ENCODE data around the gene DOCK7.
"Not testable (repeated sequence)": the region's sequence is repeated elsewhere in the genome, so short reads cannot be mapped to it uniquely, and the experiment has no call there.

The DOCK7 gene

DNA sequence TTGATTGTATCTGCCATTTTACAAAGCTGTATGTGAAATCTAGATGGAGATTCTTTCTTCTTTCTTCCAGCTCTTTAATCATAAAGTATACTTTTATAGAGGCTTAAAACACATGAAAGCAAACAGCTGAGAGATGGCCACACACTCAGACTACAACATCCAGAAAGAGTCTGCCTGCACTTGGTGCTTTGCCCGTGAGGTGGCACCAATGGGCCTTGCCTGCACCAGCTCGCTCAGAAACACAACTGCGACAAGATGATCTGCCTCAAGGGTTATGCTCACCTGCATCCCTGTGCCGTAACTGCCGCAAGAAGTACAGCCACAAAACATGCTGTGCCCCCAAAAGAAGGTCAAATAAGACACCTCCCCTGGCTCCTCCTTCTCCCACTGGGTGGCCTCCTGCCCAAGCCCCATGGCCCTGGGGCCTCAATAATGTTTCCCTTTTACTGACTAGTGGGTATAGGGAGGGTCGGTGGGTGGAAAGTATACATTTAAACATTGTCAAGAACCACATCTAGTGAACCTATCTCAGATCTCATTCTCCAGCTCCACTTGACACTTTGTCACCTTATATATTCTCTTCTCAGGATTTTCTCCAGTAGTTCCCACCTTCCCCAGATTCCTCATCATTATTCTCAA is 157.6 kb downstream of the DOCK7 start:
- DNase-seq (ENCODE audit: low read depth): no peak

DNA sequence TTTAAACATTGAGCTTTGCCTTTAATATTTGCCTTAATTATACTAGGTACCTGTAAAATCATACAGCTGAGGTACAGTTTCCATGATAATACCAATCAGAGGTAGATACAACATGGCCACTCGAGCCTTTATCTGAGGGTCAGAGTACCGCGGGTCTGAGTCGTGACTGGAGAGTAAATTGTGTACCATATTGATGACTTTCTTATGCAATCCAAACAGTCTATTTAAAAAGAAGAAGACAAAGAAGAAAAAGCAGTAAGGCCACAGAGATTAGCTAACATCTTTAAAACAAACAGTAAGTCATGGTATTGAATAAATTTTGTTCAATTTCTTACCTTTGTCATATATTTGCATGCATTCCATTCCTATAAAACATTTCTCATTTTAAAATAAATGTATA is 159.0 kb downstream of the DOCK7 start:
- DNase-seq (ENCODE audit: low read depth): no peak

DNA sequence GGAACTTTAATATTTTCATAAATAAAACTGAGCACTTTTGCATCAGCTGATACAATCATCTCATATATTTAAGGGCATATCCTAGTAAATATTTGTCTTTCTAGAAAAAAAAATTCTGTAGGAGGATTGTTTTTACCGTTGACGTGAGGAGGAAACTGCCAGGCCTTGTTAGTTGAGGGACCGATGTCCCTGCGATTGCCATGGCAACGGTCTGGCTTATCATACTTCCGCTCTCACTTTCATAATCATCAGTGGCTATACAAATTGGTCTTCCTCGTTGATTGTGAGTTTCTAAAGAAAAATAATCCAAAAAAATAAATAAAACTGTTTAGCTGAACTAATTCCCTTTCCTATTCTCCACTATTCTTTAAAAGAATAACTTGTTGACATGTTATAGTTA is 160.2 kb downstream of the DOCK7 start:
- DNase-seq (ENCODE audit: low read depth): no peak

DNA sequence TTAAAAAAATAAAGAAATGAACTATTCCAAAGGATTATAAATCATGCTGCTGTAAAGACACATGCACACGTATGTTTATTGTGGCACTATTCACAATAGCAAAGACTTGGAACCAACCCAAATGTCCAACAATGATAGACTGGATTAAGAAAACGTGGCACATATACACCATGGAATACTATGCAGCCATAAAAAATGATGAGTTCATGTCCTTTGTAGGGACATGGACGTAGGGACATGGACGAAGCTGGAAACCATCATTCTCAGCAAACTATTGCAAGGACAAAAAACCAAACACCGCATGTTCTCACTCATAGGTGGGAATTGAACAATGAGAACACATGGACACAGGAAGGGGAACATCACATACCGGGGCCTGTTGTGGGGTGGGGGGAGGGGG is 160.8 kb downstream of the DOCK7 start:
- not testable (repeated sequence) for DNase-seq (ENCODE audit: low read depth)

DNA sequence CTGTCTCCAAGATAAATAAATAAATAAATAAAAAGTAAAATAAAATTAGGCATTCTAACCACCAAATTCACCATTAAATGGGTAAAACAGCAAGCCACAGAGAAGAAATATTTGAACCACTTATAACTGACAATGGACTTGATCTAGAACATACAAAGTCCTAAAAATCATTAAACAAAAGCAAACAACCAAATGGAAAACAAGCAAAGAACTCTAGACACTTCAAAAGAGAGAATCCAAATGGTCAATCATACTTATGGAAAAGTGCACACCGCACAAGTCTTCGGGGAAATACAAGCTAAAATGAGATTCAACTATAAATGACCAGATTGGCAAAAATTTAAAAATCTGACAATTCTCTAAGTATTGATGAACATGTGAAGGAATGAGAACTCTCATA is 164.3 kb downstream of the DOCK7 start:
- no peak for DNase-seq (ENCODE audit: low read depth)

DNA sequence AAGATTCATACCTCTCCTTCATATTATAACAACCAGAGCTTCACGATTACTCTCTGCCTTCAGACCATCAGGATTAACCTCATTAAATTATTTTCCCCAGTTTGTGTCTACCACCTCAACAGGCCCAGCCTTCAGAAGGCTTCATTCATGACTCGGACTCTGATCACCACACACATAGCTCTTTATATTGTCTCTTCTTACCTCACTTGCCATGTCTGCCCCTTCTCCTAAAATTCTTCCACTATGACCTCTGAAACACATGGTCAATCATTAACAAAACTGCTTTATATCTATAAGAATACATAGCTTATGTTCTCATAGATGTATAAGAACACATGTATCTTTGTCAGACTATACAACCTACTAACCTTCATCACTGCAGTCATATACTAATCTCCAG is 171.6 kb downstream of the DOCK7 start:
- no peak for DNase-seq (ENCODE audit: low read depth)

DNA sequence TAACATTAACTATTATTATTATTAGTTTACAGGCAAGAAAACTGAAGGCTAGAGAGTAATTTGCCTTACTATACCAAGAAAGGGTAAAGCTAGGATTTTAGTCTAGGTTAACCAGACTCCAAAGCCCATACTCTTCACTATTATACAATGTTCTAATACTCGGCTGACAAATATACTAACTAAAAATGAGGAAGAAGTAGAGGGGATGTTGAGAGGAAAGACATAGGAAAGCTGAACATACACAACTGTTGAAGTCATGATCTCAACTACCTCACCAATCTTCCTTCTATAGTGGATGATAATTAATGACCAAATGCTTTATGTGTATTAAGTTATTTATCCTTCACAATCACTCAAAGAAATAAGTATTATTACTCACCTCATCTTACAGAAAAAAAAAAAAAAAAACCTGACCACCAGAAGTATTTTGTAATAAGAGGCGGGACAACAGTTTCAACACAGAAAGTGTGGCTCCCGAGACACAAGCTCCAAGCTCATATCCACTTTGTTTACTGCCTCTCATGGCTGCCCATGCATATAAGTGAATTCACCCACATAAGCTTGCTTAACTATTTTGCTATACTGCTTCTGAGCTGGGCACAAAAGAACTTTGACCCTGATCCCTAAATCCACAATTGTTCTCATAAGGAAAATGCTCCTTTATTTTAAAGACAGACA is 173.3 kb downstream of the DOCK7 start:
- no peak for DNase-seq (ENCODE audit: low read depth)

DNA sequence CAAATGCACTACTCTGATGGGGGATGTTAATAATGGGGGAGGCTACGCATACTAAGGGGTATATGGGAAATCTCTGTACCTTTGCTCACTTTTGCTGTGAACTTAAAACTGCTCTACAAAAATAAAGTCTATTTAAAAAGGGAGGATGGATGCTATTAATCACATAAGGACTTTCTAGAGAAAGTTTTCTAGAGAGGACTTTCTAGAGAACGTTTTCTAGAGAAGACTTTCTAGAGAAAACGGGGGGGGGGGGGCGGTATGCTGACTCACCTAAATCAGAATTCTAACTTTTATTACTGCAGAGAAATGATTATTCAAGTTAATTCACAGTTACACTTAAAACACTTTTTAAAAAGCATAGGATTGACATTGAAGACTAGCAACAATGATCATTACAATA is 175.2 kb downstream of the DOCK7 start:
- DNase-seq (ENCODE audit: low read depth): no peak

DNA sequence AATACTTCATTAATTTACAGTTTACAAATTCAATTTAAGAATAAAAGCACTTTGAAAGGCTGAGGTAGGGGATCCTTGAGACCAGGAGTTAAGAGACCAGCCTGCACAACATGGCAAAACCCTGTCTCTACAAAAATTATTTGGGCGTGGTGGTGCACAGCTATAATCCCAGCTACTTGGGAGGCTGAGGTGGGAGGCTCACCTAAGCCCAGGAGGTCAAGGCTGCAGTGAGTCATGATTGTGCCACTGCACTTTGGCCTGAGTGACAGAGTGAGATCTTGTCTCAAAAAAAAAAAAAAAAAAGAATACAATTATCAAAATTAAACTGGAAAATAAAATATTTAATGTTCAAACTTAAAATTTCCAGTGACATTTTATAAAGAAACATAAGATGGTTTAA is 179.2 kb downstream of the DOCK7 start:
- no peak for DNase-seq (ENCODE audit: low read depth)

DNA sequence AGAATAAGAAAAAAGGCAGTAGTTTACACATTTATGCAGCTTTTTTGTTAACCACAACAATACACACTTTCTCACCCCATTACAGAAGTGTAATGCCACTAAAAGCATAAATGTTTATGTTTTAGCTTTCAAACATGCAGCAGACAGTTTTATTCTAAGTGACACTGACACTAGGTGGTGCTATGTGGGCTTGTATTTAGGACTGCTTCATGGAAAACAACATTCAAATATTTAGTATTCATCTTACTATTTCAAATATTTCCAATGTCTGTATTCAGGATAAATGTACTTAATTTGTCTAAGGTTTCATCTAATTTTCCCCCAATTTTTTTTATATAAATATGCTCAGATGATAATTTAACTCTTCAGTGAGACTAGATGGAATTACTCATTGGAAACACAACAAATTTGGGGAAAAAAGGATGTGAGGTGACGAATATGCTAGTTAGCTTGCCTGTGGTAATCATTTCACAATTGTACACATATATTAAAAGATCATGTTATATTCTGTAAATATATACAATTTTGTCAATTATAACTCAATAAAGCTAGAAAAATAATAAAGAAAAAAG is 179.9 kb downstream of the DOCK7 start:
- DNase-seq (ENCODE audit: low read depth): no peak

DNA sequence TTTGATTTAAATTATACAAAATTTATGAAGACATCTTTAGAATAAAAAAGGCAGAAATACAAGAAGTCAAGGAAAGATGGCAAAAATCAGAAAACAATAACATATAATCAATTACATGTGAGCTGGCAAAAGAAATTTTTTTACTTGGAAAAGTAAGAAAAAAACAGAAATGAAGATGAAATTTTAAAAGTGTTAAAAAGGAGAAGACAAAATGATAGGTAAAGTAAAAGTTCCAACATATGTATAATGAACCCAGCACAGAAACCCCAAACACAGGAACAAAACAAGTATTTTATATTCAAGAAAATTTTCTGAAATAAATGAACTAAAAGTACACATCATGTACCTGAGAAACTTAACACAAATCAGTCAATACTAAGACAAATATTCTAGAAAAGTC is 188.0 kb downstream of the DOCK7 start:
- DNase-seq (ENCODE audit: low read depth): no peak

DNA sequence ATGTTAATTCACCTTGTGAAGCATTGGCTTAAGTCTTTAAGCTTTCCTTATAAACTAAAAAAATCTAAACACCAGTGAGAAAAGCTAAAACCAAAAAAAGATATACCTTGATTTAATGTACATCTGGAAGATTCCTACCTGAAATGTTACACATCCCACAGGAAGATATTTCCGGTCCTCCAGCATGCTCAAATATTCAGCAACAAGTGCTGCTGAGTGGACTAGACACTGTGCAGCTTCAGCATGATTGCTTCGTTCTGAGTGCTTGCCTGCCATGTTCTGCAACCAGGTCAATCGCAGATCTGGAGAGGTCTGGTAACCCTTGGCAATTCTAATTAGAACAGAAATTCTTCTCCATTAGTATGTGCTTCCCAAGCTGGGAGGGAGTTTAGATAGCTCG is 194.0 kb downstream of the DOCK7 start:
- no peak for DNase-seq (ENCODE audit: low read depth)

DNA sequence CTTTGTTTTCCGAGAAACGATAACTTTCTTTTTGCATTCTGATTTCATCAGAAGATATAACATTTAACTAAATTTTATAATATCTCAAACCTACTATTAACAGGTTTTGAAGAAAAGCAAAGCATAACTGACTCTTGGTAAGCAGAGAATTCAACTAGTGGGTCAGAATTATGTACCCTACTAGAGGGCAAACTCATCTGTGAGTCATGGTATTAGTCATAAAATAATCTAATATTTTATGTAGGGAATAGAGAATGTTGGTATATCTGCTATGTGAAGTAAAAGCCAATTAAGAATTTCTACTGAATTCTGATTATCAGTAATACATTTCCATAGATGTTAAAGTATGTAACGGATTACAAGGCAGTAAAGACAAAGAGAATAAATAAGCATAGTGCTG is 194.5 kb downstream of the DOCK7 start:
- no peak for DNase-seq (ENCODE audit: low read depth)

DNA sequence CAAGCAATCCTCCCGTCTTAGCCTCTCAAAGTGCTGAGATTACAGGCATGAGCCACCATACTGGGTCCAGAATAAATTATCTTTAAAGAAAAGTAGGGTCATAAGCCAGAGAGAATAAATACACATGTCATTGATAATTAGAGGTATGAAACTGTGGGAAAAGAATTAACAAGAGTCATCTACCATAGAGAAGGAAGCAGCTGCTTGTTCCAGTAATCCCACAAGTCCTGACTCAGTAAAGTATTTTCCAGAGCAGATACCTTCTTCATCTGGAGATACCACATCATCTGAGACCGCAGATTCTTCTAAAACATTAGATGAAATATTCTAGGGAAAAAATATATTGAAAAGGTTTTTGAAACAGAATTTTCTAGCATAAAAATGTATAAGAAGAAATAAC is 195.7 kb downstream of the DOCK7 start:
- no peak for DNase-seq (ENCODE audit: low read depth)

DNA sequence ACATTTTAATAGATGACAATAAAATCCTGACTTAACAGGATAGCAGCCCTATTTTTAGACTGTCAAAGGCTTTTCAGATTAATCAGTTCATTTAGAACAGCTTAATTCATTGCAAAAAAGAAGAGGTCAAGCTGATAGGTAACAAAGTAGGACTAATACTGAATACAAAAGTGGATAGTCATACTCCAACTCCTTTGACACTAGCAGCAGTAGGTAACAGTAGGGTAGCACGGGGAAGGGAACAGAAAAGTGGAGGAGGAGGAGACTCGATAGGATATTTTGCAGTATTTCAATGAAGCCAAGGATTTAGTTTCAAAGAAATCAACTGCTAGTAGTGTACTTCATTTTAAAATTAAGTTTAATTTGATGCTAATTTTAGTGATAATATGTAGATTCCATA is 200.2 kb downstream of the DOCK7 start:
- no peak for DNase-seq (ENCODE audit: low read depth)

DNA sequence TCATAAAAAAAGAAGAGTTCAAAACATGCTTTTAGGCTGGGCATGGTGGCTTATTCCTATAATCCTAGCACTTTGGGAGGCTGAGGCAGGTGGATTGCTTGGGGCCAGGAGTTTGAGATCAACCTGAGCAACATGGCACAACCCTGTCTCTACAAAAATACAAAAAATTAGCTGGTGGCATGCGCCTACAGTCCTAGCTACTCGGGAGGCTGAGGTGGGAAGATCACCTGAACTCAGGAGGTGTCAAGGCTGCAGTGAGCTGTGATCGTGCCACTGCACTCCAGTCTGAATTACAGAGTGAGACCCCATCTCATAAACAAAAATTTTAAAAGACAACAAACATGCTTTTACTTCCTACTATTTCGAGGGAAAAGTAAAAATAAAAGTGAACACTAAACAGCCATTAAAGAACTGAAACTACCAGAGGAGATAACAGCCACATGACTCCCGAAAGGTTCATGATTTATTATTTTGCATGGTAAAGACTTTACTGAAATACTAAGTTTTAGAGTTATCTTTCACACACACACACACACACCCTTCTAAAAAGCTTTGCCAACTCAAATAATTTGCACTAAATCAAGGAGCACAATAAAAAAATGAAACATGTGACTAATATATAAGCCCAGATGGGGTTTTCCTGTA is 203.2 kb downstream of the DOCK7 start:
- no peak for DNase-seq (ENCODE audit: low read depth)

DNA sequence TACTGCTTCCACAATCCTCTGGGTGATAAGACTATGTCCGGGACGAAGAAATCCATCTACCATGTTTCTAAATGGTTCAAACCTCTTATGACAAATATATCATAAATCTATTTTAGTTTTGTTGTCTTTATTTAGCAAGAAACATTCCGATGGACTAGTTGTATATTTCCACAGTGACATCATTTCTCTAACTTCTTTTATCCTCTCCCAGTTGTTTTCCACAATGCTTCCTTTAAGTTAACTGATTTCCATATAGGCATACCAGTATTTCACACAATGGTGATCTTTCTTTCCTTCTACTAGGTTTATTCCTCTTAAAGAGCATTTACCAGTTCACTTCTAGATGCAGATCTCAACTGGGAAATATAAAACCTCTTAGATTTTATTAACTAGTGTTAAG is 206.5 kb downstream of the DOCK7 start:
- no peak for DNase-seq (ENCODE audit: low read depth)

DNA sequence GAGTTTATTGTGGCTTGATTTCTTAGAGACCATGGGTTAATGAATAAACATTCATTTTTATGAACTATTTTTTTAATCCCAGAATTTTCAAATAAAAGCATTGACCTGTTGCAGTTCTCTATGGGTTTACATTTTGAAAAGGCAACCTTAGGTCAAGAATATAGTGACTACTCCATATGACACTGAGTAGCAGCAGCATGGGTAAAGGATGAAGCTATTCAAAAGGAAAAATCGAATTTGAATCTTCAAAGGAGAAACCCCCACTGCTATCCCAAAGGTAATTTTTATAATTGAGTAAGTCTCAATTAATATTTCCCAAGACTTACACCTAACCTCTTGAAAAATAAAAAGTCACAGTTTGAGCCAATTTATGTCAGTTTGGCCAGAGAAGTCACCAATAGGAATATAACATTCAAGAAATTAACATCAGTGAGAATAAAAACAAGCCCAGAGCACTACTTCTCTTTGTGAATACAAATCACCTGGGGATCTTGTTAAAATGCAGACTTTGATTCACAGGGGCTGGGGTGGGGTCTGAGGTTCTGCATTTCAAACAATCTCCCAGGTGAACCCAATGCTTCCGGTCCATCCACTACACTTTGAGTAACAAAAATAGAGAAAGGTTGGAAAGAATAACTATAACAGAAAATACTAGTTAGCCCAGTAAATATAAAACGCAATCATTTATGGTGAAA is 211.5 kb downstream of the DOCK7 start:
- DNase-seq (ENCODE audit: low read depth): no peak

DNA sequence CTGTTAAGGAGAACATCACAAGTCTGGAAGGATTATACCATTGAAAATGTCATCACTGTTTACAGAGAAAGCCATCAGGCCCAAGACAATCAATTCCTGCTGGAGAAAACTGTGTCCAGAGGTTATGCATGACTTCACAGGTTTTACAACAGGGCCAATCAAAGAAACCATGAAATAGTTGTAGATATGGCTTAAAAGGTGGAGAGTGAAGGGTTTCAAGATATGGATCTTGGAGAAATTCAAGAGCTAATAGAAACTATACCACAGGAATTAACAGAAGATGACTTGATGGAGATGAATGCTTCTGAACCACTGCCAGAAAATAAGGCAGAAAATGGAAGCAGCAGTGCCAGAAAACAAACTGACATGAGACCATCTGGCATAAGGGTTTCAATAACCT is 221.1 kb downstream of the DOCK7 start:
- DNase-seq (ENCODE audit: low read depth): no peak

DNA sequence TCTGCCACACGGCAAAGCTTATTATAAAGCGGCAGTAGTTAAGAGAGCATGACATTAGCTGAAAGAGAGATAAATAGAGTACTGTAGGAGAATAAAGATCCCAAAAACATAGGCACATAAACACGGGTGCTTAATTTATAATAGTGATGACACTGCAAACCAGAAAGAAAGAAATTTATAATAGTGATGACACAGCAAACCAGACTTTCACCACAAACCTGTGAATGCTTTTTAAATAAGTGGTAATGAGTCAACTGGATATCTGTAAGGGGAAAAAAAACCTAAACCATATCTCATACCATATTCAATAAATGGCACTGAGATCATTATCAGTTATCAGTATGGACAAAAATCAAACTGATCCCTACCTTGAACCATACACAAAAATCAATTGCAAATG is 225.8 kb downstream of the DOCK7 start:
- no peak for DNase-seq (ENCODE audit: low read depth)

DNA sequence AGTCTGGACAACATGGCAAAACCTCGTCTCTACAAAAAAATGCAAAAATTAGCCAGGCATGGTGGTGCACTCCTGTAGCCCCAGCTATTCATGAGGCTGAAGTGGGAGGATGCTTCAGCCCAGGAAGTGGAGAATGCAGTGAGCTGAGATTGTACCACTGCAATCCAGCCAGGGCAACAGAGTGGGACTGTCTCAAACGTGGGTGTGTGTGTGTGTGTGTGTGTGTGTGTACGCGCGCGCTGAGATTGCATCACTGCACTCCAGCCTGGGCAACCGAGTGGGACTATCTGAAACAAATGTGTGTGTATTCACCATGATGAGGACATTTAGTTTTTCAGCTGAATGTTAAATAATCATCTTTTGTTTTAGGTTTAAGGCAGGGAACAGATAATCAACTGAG is 230.2 kb downstream of the DOCK7 start:
- DNase-seq (ENCODE audit: low read depth): no peak

DNA sequence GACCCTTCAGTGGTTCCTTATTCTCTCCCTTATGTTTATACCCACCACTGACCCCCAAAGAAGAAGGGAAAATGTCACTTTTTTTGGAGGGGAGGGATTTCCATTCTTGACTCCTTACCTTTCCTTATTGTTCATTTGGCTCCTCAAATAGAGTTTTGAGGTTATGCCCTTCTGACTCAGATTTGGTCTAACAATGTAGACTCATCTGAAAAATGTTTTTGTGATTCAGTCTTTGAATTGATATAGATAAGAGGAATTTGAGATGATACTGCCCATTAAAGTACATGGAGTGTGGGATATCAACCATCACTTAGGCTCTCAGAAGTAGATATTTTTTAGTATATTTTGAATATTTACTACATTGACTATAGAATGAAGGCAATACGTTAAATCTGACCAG is 235.2 kb downstream of the DOCK7 start:
- no peak for DNase-seq (ENCODE audit: low read depth)

DNA sequence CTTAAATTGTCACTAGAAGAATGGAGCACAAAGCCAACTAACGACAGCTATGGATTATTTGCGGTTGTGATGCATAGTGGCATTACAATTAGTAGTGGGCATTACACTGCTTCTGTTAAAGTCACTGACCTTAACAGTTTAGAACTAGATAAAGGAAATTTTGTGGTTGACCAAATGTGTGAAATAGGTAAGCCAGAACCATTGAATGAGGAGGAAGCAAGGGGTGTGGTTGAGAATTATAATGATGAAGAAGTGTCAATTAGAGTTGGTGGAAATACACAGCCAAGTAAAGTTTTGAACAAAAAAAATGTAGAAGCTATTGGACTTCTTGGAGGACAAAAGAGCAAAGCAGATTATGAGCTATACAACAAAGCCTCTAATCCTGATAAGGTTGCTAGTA is 237.9 kb downstream of the DOCK7 start:
- no peak for DNase-seq (ENCODE audit: low read depth)

Data from T-helper 22 cell (primary cell).